Muscle of back (tissue), 11 donors: ENCODE measurements around the gene DLEC1. TPM values are rescaled to one million over a fixed set of nuclear protein-coding genes. Genes with fewer than 3 reads are reported as not detected.
A peak's percentile ranks its signal among the peaks of the same experiment; 100 is the strongest.

ENCODE experiments used
- DNase-seq, 3 donors: peaks; one replicate each; pipeline versions ENCODE4 v3.0.0 to v3.0.0-alpha.2; 2013
- polyA plus RNA-seq, 10 donors: library from polyadenylated mRNA; unstranded; fragments of 120-200 nt; gene quantifications; one replicate each; pipeline ENCODE4 v1.2.1, GENCODE V29; 2013; ENCODE audit not compliant: insufficient read length in 10 of 10

The DLEC1 gene
- polyA plus RNA-seq, 10 donors = 0.22 to 1.2 (median 0.40) TPM

GRCh38 chr3:38001456-38002081 is 37.4 kb upstream of the DLEC1 start:
- no peak for DNase-seq

GRCh38 chr3:38002291-38002876 is 36.6 kb upstream of the DLEC1 start:
- no peak for DNase-seq

- no peak for DNase-seq
These were observed 36.1 kb upstream of the DLEC1 start for GRCh38 chr3:38002940-38003339.

GRCh38 chr3:38003371-38003816 is 35.6 kb upstream of the DLEC1 start:
- peak in 2 of 3 donors; percentile 63 to 72 for DNase-seq

GRCh38 chr3:38003817-38004414 is 35.1 kb upstream of the DLEC1 start:
- no peak for DNase-seq

- DNase-seq = peak in 2 of 3 donors; percentile 57 to 75
These were observed 34.5 kb upstream of the DLEC1 start for GRCh38 chr3:38004415-38005075.

- DNase-seq = no peak
These were observed 33.7 kb upstream of the DLEC1 start for GRCh38 chr3:38005076-38006020.

- no peak for DNase-seq
These were observed 33.0 kb upstream of the DLEC1 start for GRCh38 chr3:38006031-38006430.

GRCh38 chr3:38006445-38006995 is 32.5 kb upstream of the DLEC1 start:
- DNase-seq = no peak

GRCh38 chr3:38007754-38008090 is 31.3 kb upstream of the DLEC1 start:
- no peak for DNase-seq

- no peak for DNase-seq
These were observed 30.8 kb upstream of the DLEC1 start for GRCh38 chr3:38008191-38008701.

GRCh38 chr3:38008971-38009580 is 29.9 kb upstream of the DLEC1 start:
- no peak for DNase-seq

GRCh38 chr3:38009807-38010591 is 29.0 kb upstream of the DLEC1 start:
- DNase-seq = no peak

- no peak for DNase-seq
These were observed 27.9 kb upstream of the DLEC1 start for GRCh38 chr3:38011111-38011510.

- DNase-seq = no peak
These were observed 23.5 kb upstream of the DLEC1 start for GRCh38 chr3:38015485-38015884.

- DNase-seq = no peak
These were observed 23.0 kb upstream of the DLEC1 start for GRCh38 chr3:38015984-38016383.

GRCh38 chr3:38016410-38016809 is 22.6 kb upstream of the DLEC1 start:
- no peak for DNase-seq

GRCh38 chr3:38016847-38017444 is 22.1 kb upstream of the DLEC1 start:
- no peak for DNase-seq
